ENCODE measurements around the gene HDGFL3.
"Not testable (repeated sequence)": the region's sequence is repeated elsewhere in the genome, so short reads cannot be mapped to it uniquely, and the experiment has no call there.

Gene HDGFL3

GRCh38 chr15:83199288-83199687 is 8.3 kb downstream of the HDGFL3 start:
- intact Hi-C loops (cut with DNase I): no loop called here

GRCh38 chr15:83198476-83198875 is 9.1 kb downstream of the HDGFL3 start:
- DNase-seq: no peak
- intact Hi-C loops (cut with DNase I): no loop called here

More at GRCh38 chr15:83199288-83199687, 8.3 kb downstream of the HDGFL3 start:
- DNase-seq: no peak

- intact Hi-C loops (cut with DNase I): no loop called here
- no peak for DNase-seq
Measured at GRCh38 chr15:83194528-83194927, 13.1 kb downstream of the HDGFL3 start.

GRCh38 chr15:83193721-83194120 is 13.9 kb downstream of the HDGFL3 start:
- no peak for DNase-seq
- intact Hi-C loops (cut with DNase I): no loop called here

DNA sequence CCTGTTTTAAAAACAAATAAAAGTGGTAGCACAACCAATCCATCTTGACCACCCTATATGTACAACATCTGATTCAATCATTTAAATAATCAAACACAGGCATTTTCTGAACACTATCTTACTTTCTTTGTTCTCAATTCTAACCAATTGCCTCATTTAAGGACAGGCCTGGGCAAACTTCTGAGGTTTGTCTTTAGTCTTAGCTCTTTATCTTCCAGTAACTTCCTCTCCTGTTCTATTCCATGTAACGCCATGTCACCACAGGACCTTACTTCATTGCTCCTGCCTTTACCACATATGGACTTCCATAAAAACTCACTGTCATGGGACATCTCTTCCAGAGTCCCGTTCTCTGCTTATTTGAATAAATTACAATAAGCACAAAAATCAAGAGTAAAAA is 14.9 kb downstream of the HDGFL3 start:
- intact Hi-C loops (cut with DNase I): no loop called here
- no peak for DNase-seq

DNA sequence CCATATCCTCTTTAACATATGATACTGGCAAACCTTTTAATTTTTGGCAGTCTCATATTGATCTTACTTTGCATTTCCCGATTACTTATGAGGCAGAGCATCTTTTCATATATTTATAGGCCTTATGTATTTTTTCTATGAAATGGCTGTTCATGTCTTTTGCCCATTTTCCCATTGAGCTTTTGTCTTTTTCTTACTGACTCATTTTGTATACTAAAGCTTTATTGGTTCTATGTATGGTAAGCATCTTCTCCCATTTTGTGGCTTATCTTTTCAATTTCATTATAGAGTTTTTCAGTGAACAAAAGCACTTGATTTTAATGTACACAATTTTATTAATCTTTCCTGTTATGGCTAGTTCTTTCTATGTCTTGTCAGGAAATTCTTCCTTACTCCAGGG is 17.2 kb downstream of the HDGFL3 start:
- intact Hi-C loops (cut with DNase I): no loop called here
- DNase-seq: no peak

- intact Hi-C loops (cut with DNase I): no loop called here
- DNase-seq: no peak
Measured at GRCh38 chr15:83185561-83185960, 22.1 kb downstream of the HDGFL3 start.

DNA sequence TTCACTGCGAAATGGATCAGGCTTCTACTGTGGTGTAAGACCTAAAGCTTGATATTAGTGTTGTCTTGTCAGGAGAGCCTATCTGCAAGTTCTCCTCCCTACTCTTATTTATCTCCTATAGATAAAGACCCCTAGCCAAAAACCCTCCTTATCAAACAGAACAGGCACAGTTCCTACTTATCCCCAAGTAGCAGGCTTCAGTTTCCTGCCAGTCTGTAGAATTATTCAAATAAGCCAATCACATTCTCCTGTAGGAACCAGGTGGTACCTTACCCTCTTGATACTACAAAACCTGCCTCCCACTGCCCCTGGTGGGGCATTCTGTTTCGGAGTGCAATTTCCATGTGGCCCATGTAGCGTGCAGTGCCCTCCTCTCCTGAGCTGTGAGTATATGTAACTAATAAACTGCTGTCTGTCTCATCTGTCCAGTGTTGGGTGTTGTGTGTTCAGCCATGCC is 28.7 kb downstream of the HDGFL3 start:
- DNase-seq: no peak
- intact Hi-C loops (cut with DNase I): no loop called here

DNA sequence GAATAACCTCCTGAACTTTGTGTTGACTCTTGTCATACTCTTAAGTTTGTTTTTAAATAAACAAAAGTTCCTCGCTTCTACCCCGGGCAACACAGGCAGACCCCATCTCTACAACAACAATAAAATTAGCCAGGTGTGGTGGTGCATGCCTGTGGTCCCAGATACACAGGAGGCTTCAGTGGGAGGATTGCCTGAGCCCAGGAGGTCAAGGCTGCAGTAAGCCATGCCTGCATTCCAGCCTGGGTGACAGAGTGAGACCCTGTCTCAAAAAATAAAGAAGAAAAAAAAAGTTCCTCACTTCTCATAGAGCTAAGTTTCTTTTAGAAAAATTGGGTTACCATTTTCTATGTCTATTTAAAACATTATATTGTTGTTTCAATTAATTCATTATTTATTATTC is 29.2 kb downstream of the HDGFL3 start:
- DNase-seq: no peak
- intact Hi-C loops (cut with DNase I): no loop called here

GRCh38 chr15:83174891-83175290 is 32.7 kb downstream of the HDGFL3 start:
- no peak for DNase-seq
- intact Hi-C loops (cut with DNase I): no loop called here

GRCh38 chr15:83170474-83171165 is 37.0 kb downstream of the HDGFL3 start:
- intact Hi-C loops (cut with DNase I): no loop called here
- DNase-seq: no peak

DNA sequence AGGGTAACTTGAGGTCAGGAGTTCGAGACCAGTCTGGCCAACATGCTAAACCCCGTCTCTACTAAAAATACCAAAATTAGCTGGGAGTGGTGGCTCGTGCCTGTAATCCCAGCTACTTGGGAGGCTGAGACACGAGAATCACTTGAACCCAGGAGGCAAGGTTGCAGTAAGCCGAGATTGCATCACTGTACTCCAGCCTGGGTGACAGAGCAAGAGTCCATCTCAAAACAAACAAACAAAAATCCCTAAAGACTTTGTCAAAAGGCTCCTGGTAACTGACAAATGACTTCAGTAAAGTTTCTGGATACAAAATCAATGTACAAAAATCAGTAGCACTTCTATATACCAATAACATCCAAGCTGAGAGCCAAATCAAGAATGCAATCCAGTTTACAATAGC is 38.0 kb downstream of the HDGFL3 start:
- intact Hi-C loops (cut with DNase I); DNase-seq: not testable (repeated sequence)

GRCh38 chr15:83166830-83167229 is 40.8 kb downstream of the HDGFL3 start:
- DNase-seq: no peak
- intact Hi-C loops (cut with DNase I): no loop called here

DNA sequence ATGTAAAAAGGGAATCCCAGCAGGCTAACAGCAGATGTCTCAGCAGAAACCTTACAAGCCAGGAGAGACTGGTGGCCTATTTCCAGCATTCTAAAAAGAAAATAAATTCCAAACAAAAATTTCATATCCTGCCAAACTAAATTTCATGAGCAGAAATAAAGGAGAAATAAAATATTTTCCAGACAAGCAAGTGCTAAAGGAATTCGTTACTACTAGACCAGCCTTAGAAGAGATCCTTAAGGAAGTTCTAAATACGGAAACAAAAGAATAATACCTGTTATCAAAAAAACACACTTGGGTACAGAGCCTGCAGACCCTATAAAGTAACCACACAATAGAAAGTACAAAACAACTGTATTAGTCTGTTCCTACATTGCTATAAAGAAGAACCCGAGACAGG is 41.4 kb downstream of the HDGFL3 start:
- DNase-seq: no peak
- intact Hi-C loops (cut with DNase I): no loop called here

- intact Hi-C loops (cut with DNase I): no loop called here
- DNase-seq: no peak
Measured at GRCh38 chr15:83164771-83165404, 42.7 kb downstream of the HDGFL3 start.

DNA sequence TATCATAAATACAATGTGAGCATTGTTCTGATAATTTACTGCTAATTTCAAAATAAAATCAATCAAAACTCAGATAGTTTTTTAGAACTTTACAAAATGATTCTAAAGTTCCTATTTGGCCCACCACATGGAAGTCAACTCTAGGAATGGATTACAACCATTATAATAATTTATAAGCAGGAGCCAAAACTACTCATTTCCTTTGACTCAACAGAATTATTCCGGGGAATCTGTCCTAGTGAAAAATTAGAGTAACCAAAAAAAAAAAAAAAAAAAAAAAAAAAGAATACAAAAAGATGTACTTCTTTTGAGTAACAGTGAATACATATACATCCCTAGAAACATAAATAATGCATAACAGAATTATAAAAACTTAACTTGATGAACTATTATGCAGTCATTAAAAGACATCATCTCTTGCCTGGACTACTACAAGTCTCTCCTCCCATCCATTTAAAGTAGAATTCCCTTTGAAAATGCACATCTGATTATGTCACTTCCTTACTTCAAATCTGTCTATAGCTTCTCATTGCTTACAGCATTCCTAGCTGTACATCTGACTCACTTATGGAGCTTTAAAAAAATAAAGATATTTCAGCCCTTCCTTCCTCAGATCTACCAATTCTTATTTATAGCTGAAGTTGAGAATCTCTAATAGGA is 43.4 kb downstream of the HDGFL3 start:
- DNase-seq: no peak
- intact Hi-C loops (cut with DNase I): no loop called here

DNA sequence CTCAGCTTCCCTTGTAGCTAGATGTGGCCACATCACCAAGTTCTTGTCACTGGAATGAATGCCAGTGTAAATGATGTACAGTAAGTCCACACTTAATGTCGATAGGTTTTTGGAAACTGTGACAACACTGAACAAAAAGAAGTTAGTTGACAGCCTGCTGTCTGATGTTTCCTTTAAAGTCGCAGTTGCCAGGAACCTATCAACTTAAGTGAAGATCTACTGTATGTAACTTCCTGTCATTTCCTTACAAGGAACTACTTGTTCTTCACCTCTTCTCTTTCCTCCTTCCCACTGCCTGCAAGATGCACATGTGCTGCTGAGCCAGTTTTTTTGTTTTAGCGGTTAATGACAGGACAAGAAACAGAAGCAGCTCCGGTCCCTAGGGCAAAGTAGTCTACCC is 44.6 kb downstream of the HDGFL3 start:
- intact Hi-C loops (cut with DNase I): no loop called here
- DNase-seq: no peak

GRCh38 chr15:83160741-83161140 is 46.9 kb downstream of the HDGFL3 start:
- no peak for DNase-seq
- intact Hi-C loops (cut with DNase I): no loop called here

GRCh38 chr15:83158393-83158792 is 49.2 kb downstream of the HDGFL3 start:
- no peak for DNase-seq
- intact Hi-C loops (cut with DNase I): no loop called here

DNA sequence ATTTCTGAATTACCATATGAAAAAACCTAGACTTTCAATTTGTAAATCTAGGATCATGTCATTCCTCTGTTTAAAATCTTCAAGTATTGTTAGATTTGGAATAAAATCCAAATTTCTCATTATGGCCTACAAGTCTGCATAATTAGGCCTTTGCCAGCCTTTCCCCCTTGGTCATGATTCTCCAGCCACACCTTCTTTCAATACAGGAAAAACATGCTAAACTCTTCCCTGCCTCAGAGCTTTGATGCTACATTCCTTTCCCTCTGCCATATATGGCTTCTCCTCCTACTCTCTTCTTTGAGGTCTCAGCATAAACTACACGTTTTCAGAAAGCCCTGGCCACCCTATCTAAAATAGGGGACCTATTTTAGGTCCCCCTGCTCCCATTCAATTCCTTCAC is 51.7 kb downstream of the HDGFL3 start:
- intact Hi-C loops (cut with DNase I): no loop called here
- no peak for DNase-seq

DNA sequence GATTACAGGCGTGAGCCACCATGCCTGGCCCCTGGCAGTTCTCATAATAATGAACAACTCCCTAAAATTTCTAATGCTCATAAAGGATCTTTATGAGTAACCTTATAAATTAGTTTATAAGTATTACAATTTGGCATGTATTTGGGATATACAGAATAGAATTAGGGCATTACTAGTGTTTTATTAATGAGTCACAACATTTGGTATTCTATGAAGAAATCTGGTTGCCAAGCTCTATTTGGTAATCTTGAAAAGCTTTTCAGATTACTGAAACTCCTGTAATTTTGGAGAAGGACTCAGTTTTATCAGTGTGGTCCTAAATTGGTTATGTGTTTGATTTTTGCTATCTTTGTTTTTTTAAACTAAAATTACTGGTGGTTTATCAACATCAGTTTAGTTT is 54.3 kb downstream of the HDGFL3 start:
- no peak for DNase-seq
- intact Hi-C loops (cut with DNase I): no loop called here

DNA sequence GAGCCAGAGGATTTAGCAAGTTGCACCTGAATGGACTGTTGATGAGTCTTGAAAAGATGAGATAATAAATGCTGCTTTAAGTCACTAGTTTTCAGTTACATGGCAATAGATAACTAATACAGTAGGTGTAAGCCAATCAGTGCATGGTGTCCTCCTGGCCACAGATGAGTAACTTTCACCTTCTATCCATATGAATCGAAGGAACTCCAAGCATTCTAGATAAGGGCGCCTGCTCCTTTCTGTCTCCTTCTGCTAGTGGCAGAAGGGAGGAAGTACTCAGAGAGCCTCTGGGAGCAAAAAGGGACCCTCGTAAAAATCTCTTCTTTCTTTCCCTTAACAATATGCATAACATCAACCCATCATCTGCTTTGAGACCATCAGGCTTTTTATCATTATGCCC is 62.9 kb downstream of the HDGFL3 start:
- DNase-seq: no peak
- intact Hi-C loops (cut with DNase I): no loop called here
